Measurements from ENCODE around the gene ALKBH6.

ALKBH6 gene

GRCh38 chr19:35986664-35987570, 27.1 kb downstream of the ALKBH6 start (continued):
- TF ChIP-seq PRDM10 (tag by site-specific recombination; IDR thresholded peaks at IDR 0.05), result peak; percentile 92
- 0 out of 2 replicates have a peak, but pooled peaks have one; percentile 24 for TF ChIP-seq ZNF341 (tag by site-specific recombination; IDR thresholded peaks at IDR 0.05; ENCODE audit: low read depth)
- TF ChIP-seq KLF1 (tag by site-specific recombination; IDR thresholded peaks at IDR 0.05), result peak; percentile 88
- TF ChIP-seq OSR2 (tag by site-specific recombination; IDR thresholded peaks at IDR 0.05), result 0 out of 2 replicates have a peak, but pooled peaks have one; percentile 50
- no peak for TF ChIP-seq ZNF112 (tag by site-specific recombination; IDR thresholded peaks at IDR 0.05)
- TF ChIP-seq ZBTB17 (tag by site-specific recombination; IDR thresholded peaks at IDR 0.05), result peak; percentile 97
- TF ChIP-seq ZSCAN30 (tag by site-specific recombination; IDR thresholded peaks at IDR 0.05), result peak; percentile 100
- peak; percentile 74; the same call in 1 of the 2 replicates for TF ChIP-seq BCL11B (tag by site-specific recombination; IDR thresholded peaks at IDR 0.05; ENCODE audit: low read depth)
- peak; percentile 99 for TF ChIP-seq HIC1 (tag by site-specific recombination; IDR thresholded peaks at IDR 0.05)
- peak; percentile 66; the same call in 1 of the 2 replicates for TF ChIP-seq ZNF76 (tag by site-specific recombination; IDR thresholded peaks at IDR 0.05; ENCODE audit: borderline replicate concordance, low read depth)
- TF ChIP-seq ZNF366 (tag by site-specific recombination; conservative IDR thresholded peaks at IDR 0.05), result peak; percentile 86
- no peak for TF ChIP-seq ZNF768 (tag by site-specific recombination; IDR thresholded peaks at IDR 0.05)
- TF ChIP-seq REST (tag by site-specific recombination; IDR thresholded peaks at IDR 0.05), result peak; percentile 68
- no peak for TF ChIP-seq OVOL3 (tag by site-specific recombination; IDR thresholded peaks at IDR 0.05)
- TF ChIP-seq ZNF600 (tag by site-specific recombination; IDR thresholded peaks at IDR 0.05), result peak; percentile 95
- TF ChIP-seq ZNF510 (tag by site-specific recombination; IDR thresholded peaks at IDR 0.05; ENCODE audit: insufficient replicate concordance), result no peak
- peak; percentile 87 for TF ChIP-seq KLF17 (tag by site-specific recombination; IDR thresholded peaks at IDR 0.05)
- TF ChIP-seq TRIM28 (IDR thresholded peaks at IDR 0.05; ENCODE audit: borderline replicate concordance, low read length), result no peak
- TF ChIP-seq BCL11A (tag by site-specific recombination; IDR thresholded peaks at IDR 0.05; ENCODE audit: low read depth), result peak; percentile 81
- TF ChIP-seq PBX3 (CRISPR knock-in tag; IDR thresholded peaks at IDR 0.05), result no peak
- TF ChIP-seq ZNF121 (tag by site-specific recombination; IDR thresholded peaks at IDR 0.05), result peak; percentile 98
- TF ChIP-seq ZNF280D (tag by site-specific recombination; IDR thresholded peaks at IDR 0.05), result peak; percentile 86; the same call in 1 of the 2 replicates
- TF ChIP-seq ZNF785 (tag by site-specific recombination; IDR thresholded peaks at IDR 0.05), result 0 out of 2 replicates have a peak, but pooled peaks have one; percentile 57

Data from HEK293 (cell line).